GM19023 (cell line): ENCODE results near the gene PHKA2.
A peak's percentile ranks its signal among the peaks of the same experiment; 100 is the strongest.

Experiments
- ATAC-seq: cut with Tn5 transposase; IDR thresholded peaks from one replicate; pipeline ENCODE4 v1.9.1; 2021; ENCODE audit warnings: mild to moderate bottlenecking, moderate library complexity; ENCODE audit not compliant: unreplicated experiment

The PHKA2 gene

GRCh38 chrX:18933617-18934016, 50.3 kb downstream of the PHKA2 start:
- no peak for ATAC-seq

- no peak for ATAC-seq
These were observed 51.9 kb downstream of the PHKA2 start for GRCh38 chrX:18931972-18932371.

- peak; percentile 65 for ATAC-seq
These were observed 54.1 kb downstream of the PHKA2 start for GRCh38 chrX:18929775-18930174.

- no peak for ATAC-seq
These were observed 56.4 kb downstream of the PHKA2 start for GRCh38 chrX:18927558-18927957.

GRCh38 chrX:18924507-18925088, 59.3 kb downstream of the PHKA2 start:
- no peak for ATAC-seq

- no peak for ATAC-seq
These were observed 63.3 kb downstream of the PHKA2 start for GRCh38 chrX:18920566-18920965.

- ATAC-seq, result no peak
These were observed 63.8 kb downstream of the PHKA2 start for GRCh38 chrX:18920079-18920478.

GRCh38 chrX:18917831-18918230, 66.1 kb downstream of the PHKA2 start:
- no peak for ATAC-seq

GRCh38 chrX:18906286-18906685, 77.6 kb downstream of the PHKA2 start:
- no peak for ATAC-seq

GRCh38 chrX:18900401-18900976, 83.4 kb downstream of the PHKA2 start:
- no peak for ATAC-seq

- no peak for ATAC-seq
These were observed 84.0 kb downstream of the PHKA2 start for GRCh38 chrX:18899796-18900380.

GRCh38 chrX:18898492-18898891, 85.4 kb downstream of the PHKA2 start:
- ATAC-seq, result no peak

GRCh38 chrX:18898091-18898490, 85.8 kb downstream of the PHKA2 start:
- no peak for ATAC-seq

- ATAC-seq, result no peak
These were observed 86.3 kb downstream of the PHKA2 start for GRCh38 chrX:18897611-18898010.

GRCh38 chrX:18896680-18897544, 87.0 kb downstream of the PHKA2 start:
- ATAC-seq, result no peak

GRCh38 chrX:18895189-18895951, 88.5 kb downstream of the PHKA2 start:
- no peak for ATAC-seq

GRCh38 chrX:18894156-18894555, 89.8 kb downstream of the PHKA2 start:
- no peak for ATAC-seq

GRCh38 chrX:18893536-18893935, 90.4 kb downstream of the PHKA2 start:
- ATAC-seq, result no peak

GRCh38 chrX:18892899-18893298, 91.0 kb downstream of the PHKA2 start:
- no peak for ATAC-seq

- no peak for ATAC-seq
These were observed 92.4 kb downstream of the PHKA2 start for GRCh38 chrX:18891548-18891945.
